Measurements from ENCODE around the gene PCDHA3. TPM values are rescaled to one million over a fixed set of nuclear protein-coding genes. Genes with fewer than 3 reads are reported as not detected.
"Not testable (repeated sequence)": the region's sequence is repeated elsewhere in the genome, so short reads cannot be mapped to it uniquely, and the experiment has no call there.

The PCDHA3 gene
- total and polyA plus RNA-seq, 12 donors: 0.10 to 1.4 (median 0.27) TPM; not detected in 2

- Histone ChIP-seq H3K9me3 (replicated peaks in 1 of 3) (peaks cover 0 to 16% (median 0%) of the 10 kb centered on the region in 3 donors), H3K36me3 (replicated peaks in 1 of 2) (no peaks in the 10 kb centered on the region), H3K4me1 (replicated peaks in 1 of 2) (no peaks in the 10 kb centered on the region), H3K27ac (no peak overlapping the region), H3K4me3 (no peak overlapping the region), H3K27me3 (peaks cover under 1% of the 10 kb centered on the region)
- DNase-seq: no peak
- WGBS, 4 donors: 35 to 49% (median 38%) methylated on average over 7 to 87 of the region's 87 CpGs; no CpG with 5 or more reads in 1 of the 4 donors
- TF ChIP-seq POLR2A (IDR thresholded peaks at IDR 0.05): no peak
- TF ChIP-seq, protein P1, sequence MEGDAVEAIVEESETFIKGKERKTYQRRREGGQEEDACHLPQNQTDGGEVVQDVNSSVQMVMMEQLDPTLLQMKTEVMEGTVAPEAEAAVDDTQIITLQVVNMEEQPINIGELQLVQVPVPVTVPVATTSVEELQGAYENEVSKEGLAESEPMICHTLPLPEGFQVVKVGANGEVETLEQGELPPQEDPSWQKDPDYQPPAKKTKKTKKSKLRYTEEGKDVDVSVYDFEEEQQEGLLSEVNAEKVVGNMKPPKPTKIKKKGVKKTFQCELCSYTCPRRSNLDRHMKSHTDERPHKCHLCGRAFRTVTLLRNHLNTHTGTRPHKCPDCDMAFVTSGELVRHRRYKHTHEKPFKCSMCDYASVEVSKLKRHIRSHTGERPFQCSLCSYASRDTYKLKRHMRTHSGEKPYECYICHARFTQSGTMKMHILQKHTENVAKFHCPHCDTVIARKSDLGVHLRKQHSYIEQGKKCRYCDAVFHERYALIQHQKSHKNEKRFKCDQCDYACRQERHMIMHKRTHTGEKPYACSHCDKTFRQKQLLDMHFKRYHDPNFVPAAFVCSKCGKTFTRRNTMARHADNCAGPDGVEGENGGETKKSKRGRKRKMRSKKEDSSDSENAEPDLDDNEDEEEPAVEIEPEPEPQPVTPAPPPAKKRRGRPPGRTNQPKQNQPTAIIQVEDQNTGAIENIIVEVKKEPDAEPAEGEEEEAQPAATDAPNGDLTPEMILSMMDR (IDR thresholded peaks at IDR 0.05): no peak
- intact Hi-C loops (cut with DNase I): no loop called here
Observed at GRCh38 chr5:140842798-140843733, 42.2 kb downstream of the PCDHA3 start.

- H3K9me3 ChIP-seq (replicated peaks in 1 of 3): peaks cover 0 to 16% (median 0%) of the 10 kb centered on the region in 3 donors
- DNase-seq; H3K36me3 ChIP-seq (replicated peaks in 1 of 2); H3K4me3 ChIP-seq; H3K27me3 ChIP-seq; intact Hi-C loops (cut with DNase I); H3K27ac ChIP-seq; H3K4me1 ChIP-seq (replicated peaks in 1 of 2): not testable (repeated sequence)
- 12 to 27% (median 15%) methylated on average over 15 to 46 of the region's 48 CpGs; no CpG with 5 or more reads in 1 of the 4 donors for WGBS, 4 donors
Observed at GRCh38 chr5:140848139-140849102, 47.6 kb downstream of the PCDHA3 start, which contains the start of gene PCDHA9. TSS of gene PCDHA9 (plus strand) at chr5:140848382. CDS start at chr5:140848496, 114 bp downstream.

GRCh38 chr5:140849831-140850634 lies 49.2 kb downstream of the PCDHA3 start:
- H3K9me3 ChIP-seq (replicated peaks in 1 of 3); H3K36me3 ChIP-seq (replicated peaks in 1 of 2); H3K27me3 ChIP-seq; H3K4me3 ChIP-seq; intact Hi-C loops (cut with DNase I); DNase-seq; H3K4me1 ChIP-seq (replicated peaks in 1 of 2); H3K27ac ChIP-seq: not testable (repeated sequence)
- WGBS, 4 donors: 34 to 55% (median 41%) methylated on average over 44 to 101 of the region's 101 CpGs; no CpG with 5 or more reads in 1 of the 4 donors

Other genes starting within 250 kb of the PCDHA3 start
- gene SRA1, start 243.6 kb upstream of the PCDHA3 start, total RNA-seq: 100 to 1,000 TPM in 1 of 9 donors, 10 to 100 TPM in 8; 31.3 to 156 (median 46.0) TPM
- 100 to 1,000 TPM in 2 of 3 donors, 10 to 100 TPM in 1; 96.3 to 115 (median 101) TPM for gene SRA1, start 243.6 kb upstream of the PCDHA3 start, polyA plus RNA-seq
- gene APBB3, start 236.5 kb upstream of the PCDHA3 start, total RNA-seq: 10 to 100 TPM; 14.0 to 61.2 (median 35.5) TPM
- gene APBB3, start 236.5 kb upstream of the PCDHA3 start, polyA plus RNA-seq: 100 to 1,000 TPM in 2 of 3 donors, 10 to 100 TPM in 1; 25.6 to 163 (median 142) TPM
- 100 to 1,000 TPM in 3 of 9 donors, 10 to 100 TPM in 6; 17.3 to 133 (median 82.8) TPM for gene SLC35A4, start 236.2 kb upstream of the PCDHA3 start, total RNA-seq
- 100 to 1,000 TPM in 1 of 3 donors, 10 to 100 TPM in 2; 42.1 to 135 (median 45.0) TPM for gene SLC35A4, start 236.2 kb upstream of the PCDHA3 start, polyA plus RNA-seq
- gene CD14, start 167.9 kb upstream of the PCDHA3 start, total RNA-seq: 100 to 1,000 TPM in 8 of 9 donors, 1 to 10 TPM in 1; 9.8 to 885 (median 316) TPM
- 100 to 1,000 TPM in 2 of 3 donors, 10 to 100 TPM in 1; 13.9 to 252 (median 101) TPM for gene CD14, start 167.9 kb upstream of the PCDHA3 start, polyA plus RNA-seq
- 100 to 1,000 TPM in 1 of 9 donors, 10 to 100 TPM in 7, 1 to 10 TPM in 1; 6.6 to 348 (median 29.5) TPM for gene TMCO6, start 161.6 kb upstream of the PCDHA3 start, total RNA-seq
- gene TMCO6, start 161.6 kb upstream of the PCDHA3 start, polyA plus RNA-seq: 10 to 100 TPM in 2 of 3 donors, 1 to 10 TPM in 1; 5.6 to 44.7 (median 25.3) TPM
- 100 to 1,000 TPM in 8 of 9 donors, 10 to 100 TPM in 1; 98.1 to 139 (median 115) TPM for gene NDUFA2, start 153.4 kb upstream of the PCDHA3 start, total RNA-seq
- 100 to 1,000 TPM in 2 of 3 donors, 10 to 100 TPM in 1; 65.6 to 573 (median 367) TPM for gene NDUFA2, start 153.4 kb upstream of the PCDHA3 start, polyA plus RNA-seq
- 100 to 1,000 TPM in 4 of 9 donors, 10 to 100 TPM in 5; 65.7 to 478 (median 83.3) TPM for gene IK, start 153.2 kb upstream of the PCDHA3 start, total RNA-seq
- gene IK, start 153.2 kb upstream of the PCDHA3 start, polyA plus RNA-seq: 100 to 1,000 TPM in 1 of 3 donors, 10 to 100 TPM in 2; 65.5 to 153 (median 97.5) TPM
- 10 to 100 TPM; 13.6 to 20.0 (median 17.1) TPM for gene WDR55, start 136.2 kb upstream of the PCDHA3 start, total RNA-seq
- 10 to 100 TPM; 13.3 to 20.8 (median 13.5) TPM for gene WDR55, start 136.2 kb upstream of the PCDHA3 start, polyA plus RNA-seq
- gene DND1, start 127.5 kb upstream of the PCDHA3 start, total RNA-seq: 1 to 10 TPM in 1 of 9 donors, under 1 TPM in 8; 0.19 to 3.6 (median 0.50) TPM
- 1 to 10 TPM in 2 of 3 donors, under 1 TPM in 1; 0.18 to 3.1 (median 2.1) TPM for gene DND1, start 127.5 kb upstream of the PCDHA3 start, polyA plus RNA-seq
- 10 to 100 TPM; 36.4 to 80.6 (median 55.7) TPM for gene HARS1, start 109.7 kb upstream of the PCDHA3 start, total RNA-seq
- 100 to 1,000 TPM in 1 of 3 donors, 10 to 100 TPM in 2; 92.3 to 111 (median 94.6) TPM for gene HARS1, start 109.7 kb upstream of the PCDHA3 start, polyA plus RNA-seq
- 10 to 100 TPM; 21.3 to 51.2 (median 32.9) TPM for gene HARS2, start 109.6 kb upstream of the PCDHA3 start, total RNA-seq
- 10 to 100 TPM; 26.0 to 31.0 (median 28.6) TPM for gene HARS2, start 109.6 kb upstream of the PCDHA3 start, polyA plus RNA-seq
- 100 to 1,000 TPM in 1 of 9 donors, 10 to 100 TPM in 8; 24.6 to 122 (median 51.4) TPM for gene ZMAT2, start 100.6 kb upstream of the PCDHA3 start, total RNA-seq
- 100 to 1,000 TPM in 1 of 3 donors, 10 to 100 TPM in 2; 42.1 to 113 (median 82.8) TPM for gene ZMAT2, start 100.6 kb upstream of the PCDHA3 start, polyA plus RNA-seq
- gene PCDHA1, start 14.9 kb upstream of the PCDHA3 start, total RNA-seq: under 1 TPM in 4 of 9 donors, not detected in 5; 0.07 to 0.20 (median 0.12) TPM
- under 1 TPM; 0.05 to 0.08 (median 0.07) TPM for gene PCDHA1, start 14.9 kb upstream of the PCDHA3 start, polyA plus RNA-seq
- gene PCDHA2, start 6.2 kb upstream of the PCDHA3 start, total RNA-seq: under 1 TPM in 4 of 9 donors, not detected in 5; 0.12 to 0.28 (median 0.21) TPM
- under 1 TPM in 2 of 3 donors, not detected in 1; 0.03 to 0.09 TPM for gene PCDHA2, start 6.2 kb upstream of the PCDHA3 start, polyA plus RNA-seq
- gene PCDHA4, start 6.0 kb downstream of the PCDHA3 start, total RNA-seq: under 1 TPM; 0.04 to 0.96 (median 0.28) TPM
- under 1 TPM; 0.08 to 0.33 (median 0.10) TPM for gene PCDHA4, start 6.0 kb downstream of the PCDHA3 start, polyA plus RNA-seq
- under 1 TPM in 7 of 9 donors, not detected in 2; 0.11 to 0.67 (median 0.17) TPM for gene PCDHA5, start 20.6 kb downstream of the PCDHA3 start, total RNA-seq
- under 1 TPM; 0.07 to 0.62 (median 0.24) TPM for gene PCDHA5, start 20.6 kb downstream of the PCDHA3 start, polyA plus RNA-seq
- 1 to 10 TPM in 1 of 9 donors, under 1 TPM in 7, not detected in 1; 0.14 to 1.1 (median 0.48) TPM for gene PCDHA6, start 26.9 kb downstream of the PCDHA3 start, total RNA-seq
- gene PCDHA6, start 26.9 kb downstream of the PCDHA3 start, polyA plus RNA-seq: under 1 TPM; 0.20 to 0.97 (median 0.32) TPM
- gene PCDHA7, start 33.2 kb downstream of the PCDHA3 start, total RNA-seq: 1 to 10 TPM in 1 of 9 donors, under 1 TPM in 6, not detected in 2; 0.22 to 1.2 (median 0.35) TPM
- gene PCDHA7, start 33.2 kb downstream of the PCDHA3 start, polyA plus RNA-seq: under 1 TPM; 0.16 to 0.20 (median 0.20) TPM
- under 1 TPM in 3 of 9 donors, not detected in 6; 0.14 to 0.18 (median 0.17) TPM for gene PCDHA8, start 40.1 kb downstream of the PCDHA3 start, total RNA-seq
- under 1 TPM; 0.03 to 0.16 (median 0.09) TPM for gene PCDHA8, start 40.1 kb downstream of the PCDHA3 start, polyA plus RNA-seq
- gene PCDHA9, start 47.3 kb downstream of the PCDHA3 start, total RNA-seq: under 1 TPM in 7 of 9 donors, not detected in 2; 0.04 to 0.39 (median 0.18) TPM
- not detected for gene PCDHA9, start 47.3 kb downstream of the PCDHA3 start, polyA plus RNA-seq
- gene PCDHA10, start 54.8 kb downstream of the PCDHA3 start, total RNA-seq: 1 to 10 TPM in 3 of 9 donors, under 1 TPM in 6; 0.17 to 1.8 (median 0.48) TPM
- gene PCDHA10, start 54.8 kb downstream of the PCDHA3 start, polyA plus RNA-seq: under 1 TPM; under 0.01 to 0.81 (median 0.32) TPM
- gene PCDHA11, start 67.9 kb downstream of the PCDHA3 start, total RNA-seq: 1 to 10 TPM in 1 of 9 donors, under 1 TPM in 7, not detected in 1; 0.07 to 1.5 (median 0.35) TPM
- gene PCDHA11, start 67.9 kb downstream of the PCDHA3 start, polyA plus RNA-seq: under 1 TPM in 2 of 3 donors, not detected in 1; 0.48 to 0.51 TPM
- gene PCDHA12, start 74.3 kb downstream of the PCDHA3 start, total RNA-seq: 1 to 10 TPM in 3 of 9 donors, under 1 TPM in 6; 0.25 to 1.9 (median 0.55) TPM
- gene PCDHA12, start 74.3 kb downstream of the PCDHA3 start, polyA plus RNA-seq: under 1 TPM; 0.17 to 0.32 (median 0.20) TPM
- under 1 TPM in 8 of 9 donors, not detected in 1; 0.12 to 0.98 (median 0.55) TPM for gene PCDHA13, start 81.1 kb downstream of the PCDHA3 start, total RNA-seq
- gene PCDHA13, start 81.1 kb downstream of the PCDHA3 start, polyA plus RNA-seq: under 1 TPM; 0.13 to 0.32 (median 0.26) TPM
- 1 to 10 TPM in 2 of 9 donors, under 1 TPM in 7; 0.29 to 1.4 (median 0.70) TPM for gene PCDHAC1, start 125.2 kb downstream of the PCDHA3 start, total RNA-seq
- under 1 TPM; 0.10 to 0.81 (median 0.16) TPM for gene PCDHAC1, start 125.2 kb downstream of the PCDHA3 start, polyA plus RNA-seq
- 1 to 10 TPM in 6 of 9 donors, under 1 TPM in 3; 0.30 to 6.1 (median 1.1) TPM for gene PCDHAC2, start 165.4 kb downstream of the PCDHA3 start, total RNA-seq
- 1 to 10 TPM in 1 of 3 donors, under 1 TPM in 2; 0.07 to 6.5 (median 0.32) TPM for gene PCDHAC2, start 165.4 kb downstream of the PCDHA3 start, polyA plus RNA-seq

Measured in adrenal gland (tissue), 12 donors.